Measurements from ENCODE around the gene DYRK1B. TPM values are rescaled to one million over a fixed set of nuclear protein-coding genes. Genes with fewer than 3 reads are reported as not detected.
"Not testable (repeated sequence)": the region's sequence is repeated elsewhere in the genome, so short reads cannot be mapped to it uniquely, and the experiment has no call there.

Gene DYRK1B
- total RNA-seq, 1 experiment from 2014 or later = 11.8 TPM

DNA sequence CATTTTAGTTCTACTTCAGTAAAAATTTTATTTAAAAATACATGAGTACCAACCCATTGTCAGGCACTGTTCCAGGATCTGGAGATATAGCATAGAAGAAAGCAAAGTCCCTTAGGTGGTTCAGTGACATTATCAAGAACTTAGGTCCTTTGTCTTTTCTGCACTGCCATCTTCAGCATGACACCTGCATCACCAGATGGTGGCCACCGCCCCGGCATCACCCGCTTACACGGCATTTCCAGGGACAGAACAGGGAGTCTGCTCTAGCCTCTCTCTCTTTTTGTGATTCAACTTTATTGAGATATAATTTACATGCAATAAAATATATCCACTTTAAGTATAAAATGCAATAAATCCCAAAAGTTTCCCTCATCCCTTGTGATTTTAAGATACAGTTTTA lies 23.5 kb downstream of the DYRK1B start:
- H3K4me3 Mint-ChIP-seq (ENCODE audit: unreplicated experiment) = no peak overlapping the region
- no peaks in the 10 kb centered on the region for H3K4me1 Mint-ChIP-seq (ENCODE audit: insufficient read depth, unreplicated experiment)
- no TSS peak for BruUV-seq (replicated peaks)
- no peak overlapping the region for H3K27ac Mint-ChIP-seq (ENCODE audit: low read depth, unreplicated experiment)
- no peak for DNase-seq (ENCODE audit: unreplicated experiment)
- peaks cover 10% of the 10 kb centered on the region for H3K27me3 Mint-ChIP-seq (ENCODE audit: insufficient read depth, unreplicated experiment)
- CTCF ChIA-PET = interaction anchor here (0.6 to 0.7 kb wide), 2 partner anchors 336 to 1823 kb away, joined by 3 to 6 read pairs; no protein-coding TSS in a partner anchor
- intact Hi-C loops (cut with micrococcal nuclease) = no loop called here
- no peaks in the 10 kb centered on the region for H3K9me3 Mint-ChIP-seq (ENCODE audit: unreplicated experiment)
- H3K36me3 Mint-ChIP-seq (ENCODE audit: insufficient read depth, unreplicated experiment) = no peaks in the 10 kb centered on the region
- no peak for TF ChIP-seq CTCF (IDR thresholded peaks at IDR 0.05; ENCODE audit: unreplicated experiment)
- POLR2A ChIA-PET = no interaction called here

DNA sequence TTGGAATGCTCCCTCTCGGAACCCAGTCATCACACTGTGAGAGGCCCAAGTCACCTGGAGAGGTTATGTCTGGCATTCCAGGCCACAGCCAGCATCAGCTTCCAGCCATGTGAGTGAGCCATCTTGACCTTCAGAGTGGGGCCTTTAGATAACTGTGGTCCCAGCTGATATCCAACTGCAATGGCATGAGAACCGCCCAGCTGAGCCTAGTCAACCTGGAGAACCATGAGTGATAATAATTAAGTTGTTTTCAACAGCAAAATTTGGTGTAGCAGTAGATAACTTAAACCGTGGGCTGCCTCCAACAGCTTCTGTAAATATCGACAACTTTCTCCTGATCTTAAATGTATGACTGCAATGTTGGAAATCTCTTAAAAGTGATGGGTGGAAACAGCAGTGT lies 24.6 kb downstream of the DYRK1B start:
- CTCF ChIA-PET = interaction anchor here (0.5 kb wide), 1 partner anchor 277 kb away, joined by 3 read pairs; no protein-coding TSS in a partner anchor
- H3K27me3 Mint-ChIP-seq (ENCODE audit: insufficient read depth, unreplicated experiment) = peaks cover 15% of the 10 kb centered on the region
- POLR2A ChIA-PET = interaction anchor here (0.6 kb wide), 1 partner anchor 159 kb away, joined by 3 read pairs; no protein-coding TSS in a partner anchor
- no TSS peak for BruUV-seq (replicated peaks)
- intact Hi-C loops (cut with micrococcal nuclease) = no loop called here
- no peaks in the 10 kb centered on the region for H3K9me3 Mint-ChIP-seq (ENCODE audit: unreplicated experiment)
- TF ChIP-seq CTCF (IDR thresholded peaks at IDR 0.05; ENCODE audit: unreplicated experiment) = no peak
- no peak overlapping the region for H3K27ac Mint-ChIP-seq (ENCODE audit: low read depth, unreplicated experiment)
- no peak for DNase-seq (ENCODE audit: unreplicated experiment)
- no peaks in the 10 kb centered on the region for H3K36me3 Mint-ChIP-seq (ENCODE audit: insufficient read depth, unreplicated experiment)
- H3K4me1 Mint-ChIP-seq (ENCODE audit: insufficient read depth, unreplicated experiment) = no peaks in the 10 kb centered on the region
- H3K4me3 Mint-ChIP-seq (ENCODE audit: unreplicated experiment) = no peak overlapping the region

GRCh38 chr19:39808688-39809087 lies 25.3 kb downstream of the DYRK1B start:
- POLR2A ChIA-PET = interaction anchor here (1.0 kb wide), 1 partner anchor 12 kb away, joined by 4 read pairs; no protein-coding TSS in a partner anchor
- H3K27me3 Mint-ChIP-seq (ENCODE audit: insufficient read depth, unreplicated experiment) = peaks cover 21% of the 10 kb centered on the region
- H3K9me3 Mint-ChIP-seq (ENCODE audit: unreplicated experiment); H3K27ac Mint-ChIP-seq (ENCODE audit: low read depth, unreplicated experiment); H3K4me3 Mint-ChIP-seq (ENCODE audit: unreplicated experiment); intact Hi-C loops (cut with micrococcal nuclease); DNase-seq (ENCODE audit: unreplicated experiment); H3K4me1 Mint-ChIP-seq (ENCODE audit: insufficient read depth, unreplicated experiment); BruUV-seq (replicated peaks); H3K36me3 Mint-ChIP-seq (ENCODE audit: insufficient read depth, unreplicated experiment): not testable (repeated sequence)
- CTCF ChIA-PET = interaction anchor here (0.5 kb wide), 1 partner anchor 277 kb away, joined by 3 read pairs; no protein-coding TSS in a partner anchor

DNA sequence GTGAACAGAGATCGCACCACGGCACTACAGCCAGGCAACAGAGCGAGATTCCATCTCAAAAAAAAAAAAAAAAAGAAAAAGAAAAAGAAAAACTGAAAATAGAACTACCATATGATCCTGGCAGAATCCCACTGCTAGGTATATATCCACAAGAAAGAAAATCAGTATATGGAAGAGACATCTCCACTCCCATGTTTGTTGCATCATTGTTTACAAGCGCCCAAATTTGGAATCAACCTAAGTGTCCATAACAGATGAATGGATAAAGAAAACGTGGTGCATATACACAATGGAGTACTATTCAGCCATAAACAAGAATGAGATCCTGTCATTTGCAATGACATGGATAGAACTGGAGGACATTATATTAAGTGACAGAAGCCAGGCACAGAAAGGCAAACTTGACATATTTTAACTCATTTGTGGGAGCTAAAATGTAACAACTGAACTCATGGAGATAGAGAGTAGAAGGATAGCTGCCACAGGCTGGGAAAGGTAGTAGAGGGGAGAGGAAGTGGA lies 26.1 kb downstream of the DYRK1B start:
- Mint-ChIP-seq H3K27me3 (ENCODE audit: insufficient read depth, unreplicated experiment) (peaks cover 22% of the 10 kb centered on the region), H3K9me3 (ENCODE audit: unreplicated experiment) (no peaks in the 10 kb centered on the region), H3K4me3 (ENCODE audit: unreplicated experiment) (no peak overlapping the region), H3K4me1 (ENCODE audit: insufficient read depth, unreplicated experiment) (no peaks in the 10 kb centered on the region), H3K27ac (ENCODE audit: low read depth, unreplicated experiment) (no peak overlapping the region), H3K36me3 (ENCODE audit: insufficient read depth, unreplicated experiment) (no peaks in the 10 kb centered on the region)
- CTCF ChIA-PET = no interaction called here
- no peak for TF ChIP-seq CTCF (IDR thresholded peaks at IDR 0.05; ENCODE audit: unreplicated experiment)
- intact Hi-C loops (cut with micrococcal nuclease) = no loop called here
- no TSS peak for BruUV-seq (replicated peaks)
- POLR2A ChIA-PET = interaction anchor here (1.0 kb wide), 1 partner anchor 13 kb away, joined by 4 read pairs; no protein-coding TSS in a partner anchor
- no peak for DNase-seq (ENCODE audit: unreplicated experiment)

Data from MCF 10A (cell line).